Measurements from ENCODE around the gene IL37.

IL37 gene

DNA sequence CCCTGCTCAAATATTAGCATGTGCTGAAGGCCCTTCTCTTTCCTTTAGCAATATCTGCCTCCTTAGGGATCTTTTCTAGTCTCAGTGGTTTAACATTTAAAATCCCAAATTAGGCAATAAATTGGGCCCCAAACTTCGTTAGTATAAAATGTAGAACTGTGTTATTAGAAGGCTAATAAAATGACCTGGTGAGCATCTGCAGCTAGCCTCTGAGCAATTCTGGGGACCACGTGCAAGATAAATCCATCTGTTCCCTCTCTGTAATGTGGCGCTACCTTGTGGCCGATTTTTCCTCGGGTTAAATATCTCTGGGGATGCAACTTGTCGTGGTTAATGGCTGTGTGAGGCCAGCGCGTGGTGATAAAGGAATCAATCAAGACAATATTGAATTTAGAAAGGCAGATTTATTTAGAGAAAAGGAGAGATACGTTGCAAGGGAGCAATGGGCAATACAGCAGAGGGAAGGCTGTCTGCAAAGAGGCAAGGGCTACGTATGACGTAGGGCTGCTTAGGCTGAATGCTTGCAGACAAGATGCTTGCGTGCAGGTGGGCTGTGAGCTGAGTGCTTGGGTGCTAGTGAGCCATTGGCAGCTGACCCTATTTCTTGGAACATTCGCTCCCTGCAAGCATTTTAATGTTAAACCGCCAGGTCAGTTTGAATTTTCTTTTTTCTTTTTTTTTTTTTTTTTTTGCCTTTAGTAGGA lies 48.3 kb downstream of the IL37 start:
- H3K27me3 ChIP-seq (ENCODE audit: insufficient read depth, low read length), result peaks cover 52% of the 10 kb centered on the region
- no peaks in the 10 kb centered on the region for H3K79me2 ChIP-seq (ENCODE audit: control insufficient read depth, insufficient read depth, low read length, unreplicated experiment)
- H2AFZ ChIP-seq (ENCODE audit: low read length, unreplicated experiment), result no peak overlapping the region
- no peaks in the 10 kb centered on the region for H3K36me3 ChIP-seq (ENCODE audit: insufficient read depth, low read length)
- H3K4me1 ChIP-seq (ENCODE audit: control insufficient read depth, insufficient read depth, low read length, unreplicated experiment), result no peaks in the 10 kb centered on the region
- H3K27ac ChIP-seq (ENCODE audit: low read depth, low read length), result no peak overlapping the region
- no peak overlapping the region for H3K4me3 ChIP-seq (ENCODE audit: low read depth, low read length)

- Histone ChIP-seq H3K36me3 (ENCODE audit: insufficient read depth, low read length) (no peaks in the 10 kb centered on the region), H2AFZ (ENCODE audit: low read length, unreplicated experiment) (no peak overlapping the region), H3K79me2 (ENCODE audit: control insufficient read depth, insufficient read depth, low read length, unreplicated experiment) (no peaks in the 10 kb centered on the region), H3K4me3 (ENCODE audit: low read depth, low read length) (no peak overlapping the region), H3K4me1 (ENCODE audit: control insufficient read depth, insufficient read depth, low read length, unreplicated experiment) (no peaks in the 10 kb centered on the region), H3K27ac (ENCODE audit: low read depth, low read length) (no peak overlapping the region), H3K27me3 (ENCODE audit: insufficient read depth, low read length) (peaks cover 49% of the 10 kb centered on the region)
Observed at GRCh38 chr2:112960230-112960825, 49.4 kb downstream of the IL37 start.

DNA sequence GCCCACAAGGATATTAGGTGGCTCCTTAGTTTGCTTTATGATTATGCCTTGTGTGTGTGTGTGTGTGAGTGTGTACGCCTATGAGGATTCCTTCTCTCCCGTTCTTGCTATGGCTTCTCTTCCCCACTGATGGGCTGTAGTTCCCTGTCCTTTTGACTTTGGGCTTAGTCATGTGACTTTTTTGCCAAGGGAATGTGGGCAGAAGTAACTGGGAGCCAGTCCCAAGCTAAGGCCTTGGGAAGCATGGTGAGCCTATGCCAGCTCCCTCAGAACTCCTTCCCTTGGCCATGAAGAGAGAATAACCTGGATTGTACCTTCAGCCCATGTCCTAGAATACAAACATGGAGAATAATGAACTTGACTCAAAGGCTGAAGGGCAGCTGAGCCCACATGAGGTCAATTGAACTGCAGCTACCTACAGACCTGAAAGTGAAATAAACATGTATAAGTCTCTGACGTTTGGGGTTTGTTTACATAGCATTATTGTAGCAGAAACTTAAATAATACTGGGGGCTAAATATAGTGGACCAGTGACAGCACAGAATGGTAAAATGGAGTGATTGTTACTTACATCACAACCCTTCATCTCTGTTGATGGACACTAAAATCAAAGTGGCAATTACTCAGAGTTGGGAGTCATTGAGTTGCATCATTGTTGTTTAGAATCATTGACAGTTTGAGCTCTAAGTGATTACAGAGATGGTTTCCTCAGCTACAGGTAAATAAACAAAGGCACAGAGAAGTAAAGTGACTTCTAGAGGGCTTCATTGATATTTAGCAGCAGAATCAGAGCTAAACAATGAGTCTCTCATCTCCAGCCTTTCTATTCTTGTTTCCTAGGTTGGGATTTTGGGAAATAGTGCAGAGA lies 51.6 kb downstream of the IL37 start:
- no peaks in the 10 kb centered on the region for H3K36me3 ChIP-seq (ENCODE audit: insufficient read depth, low read length)
- no peaks in the 10 kb centered on the region for H3K4me1 ChIP-seq (ENCODE audit: control insufficient read depth, insufficient read depth, low read length, unreplicated experiment)
- no peak overlapping the region for H3K4me3 ChIP-seq (ENCODE audit: low read depth, low read length)
- no peaks in the 10 kb centered on the region for H3K79me2 ChIP-seq (ENCODE audit: control insufficient read depth, insufficient read depth, low read length, unreplicated experiment)
- peaks cover 48% of the 10 kb centered on the region for H3K27me3 ChIP-seq (ENCODE audit: insufficient read depth, low read length)
- no peak overlapping the region for H2AFZ ChIP-seq (ENCODE audit: low read length, unreplicated experiment)
- H3K27ac ChIP-seq (ENCODE audit: low read depth, low read length), result no peak overlapping the region

- no peaks in the 10 kb centered on the region for H3K79me2 ChIP-seq (ENCODE audit: control insufficient read depth, insufficient read depth, low read length, unreplicated experiment)
- H3K4me3 ChIP-seq (ENCODE audit: low read depth, low read length), result no peak overlapping the region
- H3K27ac ChIP-seq (ENCODE audit: low read depth, low read length), result no peak overlapping the region
- peaks cover 80% of the 10 kb centered on the region for H3K27me3 ChIP-seq (ENCODE audit: insufficient read depth, low read length)
- no peaks in the 10 kb centered on the region for H3K36me3 ChIP-seq (ENCODE audit: insufficient read depth, low read length)
- no peak overlapping the region for H2AFZ ChIP-seq (ENCODE audit: low read length, unreplicated experiment)
- H3K4me1 ChIP-seq (ENCODE audit: control insufficient read depth, insufficient read depth, low read length, unreplicated experiment), result no peaks in the 10 kb centered on the region
Observed at GRCh38 chr2:112967023-112967422, 56.1 kb downstream of the IL37 start.

All from ACC112 (cell line).